H9 (cell line): ENCODE measurements around the gene VLDLR. TPM values are rescaled to one million over a fixed set of nuclear protein-coding genes. Genes with fewer than 3 reads are reported as not detected.

Experiments used
- DNase-seq: peaks from one replicate; pipeline ENCODE4 v3.0.0-alpha.2; 2017
- H2AFZ ChIP-seq: one replicate; pipeline ENCODE4 v1.6.1; 2013; ENCODE audit warnings: mild to moderate bottlenecking, low read length, control low read depth, moderate library complexity
- H2AK5ac ChIP-seq: 2 replicates; pipeline ENCODE4 v1.6.1; 2013; ENCODE audit warnings: low read length, control low read depth, mixed read lengths; ENCODE audit not compliant: insufficient read length
- H2BK120ac ChIP-seq: one replicate; pipeline ENCODE4 v1.6.1; 2013; ENCODE audit warnings: low read depth, mild to moderate bottlenecking, low read length, control low read depth, inconsistent platforms; ENCODE audit not compliant: poor library complexity, severe bottlenecking
- H2BK12ac ChIP-seq: 2 replicates; pipeline ENCODE4 v1.6.1; 2013; ENCODE audit warnings: low read length, control low read depth, mixed read lengths, low read depth; ENCODE audit not compliant: insufficient read length
- H2BK15ac ChIP-seq: 2 replicates; pipeline ENCODE4 v1.6.1; 2013; ENCODE audit warnings: low read depth, low read length, control low read depth
- H2BK20ac ChIP-seq: one replicate; pipeline ENCODE4 v1.6.1; 2013; ENCODE audit warnings: low read depth, mild to moderate bottlenecking, low read length, control low read depth, inconsistent platforms; ENCODE audit not compliant: poor library complexity, severe bottlenecking
- H2BK5ac ChIP-seq: 2 replicates; pipeline ENCODE4 v1.6.1; 2013; ENCODE audit warnings: low read length, control low read depth, mixed read lengths; ENCODE audit not compliant: insufficient read length
- H3K14ac ChIP-seq: 2 replicates; pipeline ENCODE4 v1.6.1; 2013; ENCODE audit warnings: low read length, control low read depth; ENCODE audit not compliant: insufficient read depth
- H3K18ac ChIP-seq: 2 replicates; pipeline ENCODE4 v1.6.1; 2013; ENCODE audit warnings: low read depth, mild to moderate bottlenecking, mixed read lengths, low read length, control low read depth; ENCODE audit not compliant: insufficient read length
- H3K23ac ChIP-seq: 2 replicates; pipeline ENCODE4 v1.6.1; 2013; ENCODE audit warnings: low read length, control low read depth, mixed read lengths, low read depth; ENCODE audit not compliant: insufficient read length
- H3K23me2 ChIP-seq: 2 replicates; pipeline ENCODE4 v1.6.1; 2013; ENCODE audit warnings: low read depth, mild to moderate bottlenecking, mixed read lengths, low read length, control low read depth; ENCODE audit not compliant: insufficient read length, poor library complexity, severe bottlenecking
- H3K27ac ChIP-seq: 2 replicates; pipeline ENCODE4 v1.5.1; 2013; ENCODE audit warnings: low read length, control low read depth, mixed read lengths, low read depth; ENCODE audit not compliant: insufficient read length
- H3K27me3 ChIP-seq: 2 replicates; pipeline ENCODE4 v1.6.1; 2013; ENCODE audit warnings: low read length, control low read depth, inconsistent platforms; ENCODE audit not compliant: insufficient read depth
- H3K4ac ChIP-seq: 2 replicates; pipeline ENCODE4 v1.6.1; 2013; ENCODE audit warnings: low read depth, mild to moderate bottlenecking, control low read depth, inconsistent platforms, low read length, moderate library complexity
- H3K4me1 ChIP-seq: 2 replicates; pipeline ENCODE4 v1.6.1; 2013; ENCODE audit warnings: low read length, control low read depth, inconsistent platforms; ENCODE audit not compliant: insufficient read depth
- H3K4me2 ChIP-seq: 2 replicates; pipeline ENCODE4 v1.6.1; 2013; ENCODE audit warnings: low read length, control low read depth, mixed read lengths; ENCODE audit not compliant: insufficient read length, insufficient read depth
- H3K56ac ChIP-seq: 2 replicates; pipeline ENCODE4 v1.6.1; 2013; ENCODE audit warnings: low read depth, mild to moderate bottlenecking, mixed read lengths, low read length, control low read depth; ENCODE audit not compliant: insufficient read length
- H3K79me1 ChIP-seq: 2 replicates; pipeline ENCODE4 v1.6.1; 2013; ENCODE audit warnings: low read depth, mild to moderate bottlenecking, moderate library complexity, low read length, control low read depth, inconsistent platforms; ENCODE audit not compliant: insufficient read depth, poor library complexity, severe bottlenecking
- H3K79me2 ChIP-seq: 2 replicates; pipeline ENCODE4 v1.6.1; 2013; ENCODE audit warnings: low read length, control low read depth, inconsistent platforms; ENCODE audit not compliant: insufficient read depth
- H3K9ac ChIP-seq: 2 replicates; pipeline ENCODE4 v1.6.1; 2013; ENCODE audit warnings: low read length, control low read depth, mixed read lengths; ENCODE audit not compliant: insufficient read length; ENCODE audit errors: extremely low read depth
- H3K9me3 ChIP-seq: one replicate; pipeline ENCODE4 v1.6.1; 2013; ENCODE audit warnings: low read depth, low read length, inconsistent platforms; ENCODE audit not compliant: control insufficient read depth
- H3T11ph ChIP-seq: one replicate; pipeline ENCODE4 v1.6.1; 2013; ENCODE audit warnings: mild to moderate bottlenecking, low read length, control low read depth, inconsistent platforms
- H4K20me1 ChIP-seq: one replicate; pipeline ENCODE4 v1.6.1; 2013; ENCODE audit not compliant: control insufficient read depth, insufficient read length, insufficient read depth
- H4K5ac ChIP-seq: 2 replicates; pipeline ENCODE4 v1.6.1; 2013; ENCODE audit warnings: low read depth, mild to moderate bottlenecking, mixed read lengths, low read length, control low read depth; ENCODE audit not compliant: insufficient read length
- H4K8ac ChIP-seq: replicated peaks from 2 replicates; pipeline ENCODE4 v1.6.1; 2013; ENCODE audit warnings: low read length, control low read depth, mixed read lengths, low read depth; ENCODE audit not compliant: insufficient read length
- H4K91ac ChIP-seq: 2 replicates; pipeline ENCODE4 v1.6.1; 2013; ENCODE audit warnings: low read depth, mild to moderate bottlenecking, moderate library complexity, mixed read lengths, low read length, control low read depth; ENCODE audit not compliant: insufficient read length
- H3K27ac Mint-ChIP-seq, 3 experiments: 2 replicates in 2 of 3; 3 replicates in 1 of 3; pipeline ENCODE4 v1.8.0; 2020 to 2021; ENCODE audit warnings: mixed read lengths in 3 of 3, mild to moderate bottlenecking in 1 of 3, moderate library complexity in 1 of 3
- H3K27me3 Mint-ChIP-seq: 2 replicates; pipeline ENCODE4 v1.8.0; 2021; ENCODE audit warnings: low read depth, mild to moderate bottlenecking, moderate library complexity, mixed read lengths
- H3K36me3 Mint-ChIP-seq, 3 experiments: 2 replicates in 2 of 3; 3 replicates in 1 of 3; pipeline ENCODE4 v1.8.0; 2020 to 2021; ENCODE audit warnings: low read depth in 3 of 3, mixed read lengths in 3 of 3; ENCODE audit not compliant: insufficient read depth in 1 of 3
- H3K4me1 Mint-ChIP-seq, 2 experiments: 2 replicates each; pipeline ENCODE4 v1.8.0; 2020; ENCODE audit warnings: mixed read lengths in 2 of 2
- H3K4me3 Mint-ChIP-seq, 2 experiments: 2 replicates in 1 of 2; 3 replicates in 1 of 2; pipeline ENCODE4 v1.8.0; 2020 to 2021; ENCODE audit warnings: mild to moderate bottlenecking in 2 of 2, mixed read lengths in 2 of 2, moderate library complexity in 1 of 2
- H3K9me3 Mint-ChIP-seq, 2 experiments: 2 replicates in 1 of 2; 3 replicates in 1 of 2; pipeline ENCODE4 v1.8.0; 2020; ENCODE audit warnings: mild to moderate bottlenecking in 2 of 2, mixed read lengths in 2 of 2, moderate library complexity in 1 of 2
- WGBS: extraction: QIAGEN DNeasy Blood & Tissue Kit; methylation state at CpG from one replicate; pipeline ENCODE4 v1.1.7; 2013; ENCODE audit warnings: missing lambda C conversion rate, low lambda C conversion rate, mixed read lengths; ENCODE audit not compliant: insufficient read length; ENCODE audit errors: extremely low coverage; 5-methylcytosine and 5-hydroxymethylcytosine counted together
- total RNA-seq: library from RNA; stranded (reverse); gene quantifications from 2 replicates; pipeline ENCODE4 v1.2.1, GENCODE V29; 2021
- TF ChIP-seq, protein P1 (sequence below): fragments of 200-600 bp; sonication (generic); conservative IDR thresholded peaks from 3 replicates; pipeline ENCODE4 v1.8.0; 2021; ENCODE audit warnings: antibody characterized with exemption, mild to moderate bottlenecking

The VLDLR gene
- total RNA-seq, 1 experiment from 2014 or later = 19.1 TPM

DNA sequence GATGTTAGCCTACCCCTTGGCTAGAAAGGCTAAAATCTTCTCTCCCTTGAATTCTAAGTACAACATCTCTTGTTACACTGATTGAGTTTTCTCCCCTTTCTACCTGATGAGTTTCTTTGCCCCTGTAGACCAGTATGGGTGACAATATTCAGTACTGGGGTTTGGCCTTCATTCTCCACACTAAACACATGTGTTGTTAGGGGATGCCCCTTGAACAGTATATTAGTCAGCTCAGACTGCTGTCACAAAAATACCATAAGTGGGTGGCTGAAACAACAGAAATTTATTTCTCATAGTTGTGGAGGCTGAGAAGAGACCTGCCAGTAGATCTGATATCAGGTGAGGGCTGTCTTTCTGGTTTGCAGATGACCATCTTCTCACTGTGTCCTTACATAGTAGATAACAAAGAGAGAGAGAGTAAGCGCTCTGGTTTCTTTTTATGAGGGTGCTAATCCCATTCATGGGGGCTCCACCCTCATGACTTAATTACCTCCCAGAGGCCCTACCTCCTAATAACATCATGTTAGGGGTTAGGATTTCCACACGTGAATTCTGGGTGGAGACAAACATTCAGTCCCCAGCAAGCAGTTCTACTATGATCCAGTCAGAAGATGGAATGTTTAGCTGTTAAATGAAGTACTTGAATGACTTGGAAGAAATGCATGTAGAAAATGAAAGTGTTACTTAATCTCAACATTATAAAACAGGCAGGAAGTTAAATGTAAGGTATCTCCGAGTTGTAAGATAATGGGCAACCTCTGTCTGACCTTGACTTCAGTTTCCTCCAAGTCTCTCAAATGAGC, 17.5 kb downstream of the VLDLR start:
- Histone ChIP-seq H2BK20ac (no peak overlapping the region), H3K4me1 (peaks cover 2% of the 10 kb centered on the region; the same call in 1 of the 2 replicates), H3T11ph (no peak overlapping the region), H3K79me2 (peaks cover 2% of the 10 kb centered on the region; the same call in 1 of the 2 replicates), H3K27ac (no peak overlapping the region), H4K91ac (no peak overlapping the region), H3K9me3 (no peaks in the 10 kb centered on the region), H2AK5ac (no peak overlapping the region), H3K4ac (no peak overlapping the region), H2BK120ac (no peak overlapping the region), H2BK5ac (no peak overlapping the region), H2BK12ac (no peak overlapping the region), H4K20me1 (no peaks in the 10 kb centered on the region), H3K14ac (no peak overlapping the region), H3K27me3 (no peaks in the 10 kb centered on the region), H2AFZ (no peak overlapping the region), H2BK15ac (no peak overlapping the region), H3K18ac (no peak overlapping the region), H3K9ac (no peak overlapping the region), H3K23me2 (no peaks in the 10 kb centered on the region), H4K8ac (no peak overlapping the region), H3K4me2 (no peak overlapping the region), H3K79me1 (peaks cover 3% of the 10 kb centered on the region), H4K5ac (no peak overlapping the region), H3K23ac (no peak overlapping the region), H3K56ac (no peak overlapping the region)
- peak overlapping the region in 1 of 3 experiments; percentile 65; a peak in 1 of 7 replicates for H3K27ac Mint-ChIP-seq
- H3K36me3 Mint-ChIP-seq = peaks cover 35 to 81% (median 71%) of the 10 kb centered on the region in 3 experiments; a peak in 6 of 7 replicates
- DNase-seq = no peak
- H3K4me3 Mint-ChIP-seq = no peak overlapping the region
- H3K9me3 Mint-ChIP-seq = no peaks in the 10 kb centered on the region
- no CpG with 5 or more reads among the region's 3 CpGs for WGBS
- H3K27me3 Mint-ChIP-seq = no peaks in the 10 kb centered on the region
- TF ChIP-seq, protein P1, sequence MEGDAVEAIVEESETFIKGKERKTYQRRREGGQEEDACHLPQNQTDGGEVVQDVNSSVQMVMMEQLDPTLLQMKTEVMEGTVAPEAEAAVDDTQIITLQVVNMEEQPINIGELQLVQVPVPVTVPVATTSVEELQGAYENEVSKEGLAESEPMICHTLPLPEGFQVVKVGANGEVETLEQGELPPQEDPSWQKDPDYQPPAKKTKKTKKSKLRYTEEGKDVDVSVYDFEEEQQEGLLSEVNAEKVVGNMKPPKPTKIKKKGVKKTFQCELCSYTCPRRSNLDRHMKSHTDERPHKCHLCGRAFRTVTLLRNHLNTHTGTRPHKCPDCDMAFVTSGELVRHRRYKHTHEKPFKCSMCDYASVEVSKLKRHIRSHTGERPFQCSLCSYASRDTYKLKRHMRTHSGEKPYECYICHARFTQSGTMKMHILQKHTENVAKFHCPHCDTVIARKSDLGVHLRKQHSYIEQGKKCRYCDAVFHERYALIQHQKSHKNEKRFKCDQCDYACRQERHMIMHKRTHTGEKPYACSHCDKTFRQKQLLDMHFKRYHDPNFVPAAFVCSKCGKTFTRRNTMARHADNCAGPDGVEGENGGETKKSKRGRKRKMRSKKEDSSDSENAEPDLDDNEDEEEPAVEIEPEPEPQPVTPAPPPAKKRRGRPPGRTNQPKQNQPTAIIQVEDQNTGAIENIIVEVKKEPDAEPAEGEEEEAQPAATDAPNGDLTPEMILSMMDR = no peak
- H3K4me1 Mint-ChIP-seq = peaks cover 3 to 8% of the 10 kb centered on the region in 2 experiments; a peak in 2 of 4 replicates
